Stimulated activated CD8-positive, alpha-beta memory T cell treated with anti-CD3 and anti-CD28 coated beads, Interleukin-4, amount 100 ng/mL, for 1 hour (primary cell): ENCODE data around the gene TACC2.

Experiments used
- DNase-seq, 2 donors: peaks; one replicate each; pipeline ENCODE4 v3.0.0-alpha.2; 2020; ENCODE audit warnings: low read depth in 2 of 2, low spot score in 1 of 2

TACC2 gene

GRCh38 chr10:122220736-122221135 lies 231.8 kb downstream of the TACC2 start:
- DNase-seq = no peak

GRCh38 chr10:122221958-122222357 lies 233.0 kb downstream of the TACC2 start:
- no peak for DNase-seq

- DNase-seq = no peak
Measured at GRCh38 chr10:122222638-122223037, 233.7 kb downstream of the TACC2 start.

GRCh38 chr10:122224159-122224558 lies 235.2 kb downstream of the TACC2 start:
- DNase-seq = no peak

- DNase-seq = no peak
Measured at GRCh38 chr10:122225330-122225729, 236.4 kb downstream of the TACC2 start.

GRCh38 chr10:122227754-122228153 lies 238.8 kb downstream of the TACC2 start:
- DNase-seq = no peak

- no peak for DNase-seq
Measured at GRCh38 chr10:122229666-122230065, 240.7 kb downstream of the TACC2 start.

GRCh38 chr10:122230222-122230621 lies 241.3 kb downstream of the TACC2 start:
- DNase-seq = no peak

- no peak for DNase-seq
Measured at GRCh38 chr10:122232769-122233168, 243.8 kb downstream of the TACC2 start.

GRCh38 chr10:122233857-122234348 lies 244.9 kb downstream of the TACC2 start:
- no peak for DNase-seq

GRCh38 chr10:122234416-122234815 lies 245.5 kb downstream of the TACC2 start:
- no peak for DNase-seq

- DNase-seq = no peak
Measured at GRCh38 chr10:122236690-122237306, 247.8 kb downstream of the TACC2 start.

- DNase-seq = no peak
Measured at GRCh38 chr10:122237331-122237990, 248.5 kb downstream of the TACC2 start.

GRCh38 chr10:122239578-122240257 lies 250.8 kb downstream of the TACC2 start:
- no peak for DNase-seq

- DNase-seq = no peak
Measured at GRCh38 chr10:122240401-122240800, 251.4 kb downstream of the TACC2 start.

GRCh38 chr10:122241836-122242235 lies 252.9 kb downstream of the TACC2 start:
- no peak for DNase-seq

- DNase-seq = no peak
Measured at GRCh38 chr10:122243550-122243949, 254.6 kb downstream of the TACC2 start.

- no peak for DNase-seq
Measured at GRCh38 chr10:122244001-122244975, 255.3 kb downstream of the TACC2 start.

GRCh38 chr10:122245136-122245535 lies 256.2 kb downstream of the TACC2 start:
- DNase-seq = no peak

- no peak for DNase-seq
Measured at GRCh38 chr10:122245897-122246296, 256.9 kb downstream of the TACC2 start.
